Keratinocyte (primary cell): ENCODE data around the gene PCDH15. TPM values are rescaled to one million over a fixed set of nuclear protein-coding genes. Genes with fewer than 3 reads are reported as not detected.

Experiments used
- DNase-seq: peaks from one replicate; pipeline ENCODE4 v3.0.0-alpha.2; 2011; ENCODE audit warnings: low read depth, missing footprints, low spot score
- FAIRE-seq: peaks from 2 replicates; lab custom pipeline; 2011; peaks lifted over from hg19 to GRCh38; lab: Jason Lieb, UNC
- H2AFZ ChIP-seq: 2 replicates; pipeline ENCODE4 v1.6.0; 2012; ENCODE audit warnings: low read length, control low read depth, inconsistent platforms; ENCODE audit not compliant: control insufficient read depth
- H3K27ac ChIP-seq: 2 replicates; pipeline ENCODE4 v1.5.1; 2011; ENCODE audit warnings: low read length; ENCODE audit not compliant: control insufficient read depth, insufficient read depth
- H3K27me3 ChIP-seq: 3 replicates; pipeline ENCODE4 v1.6.0; 2011; ENCODE audit warnings: low read length; ENCODE audit not compliant: control insufficient read depth, insufficient read depth; ENCODE audit errors: extremely low read depth
- H3K36me3 ChIP-seq, 2 experiments: 2 replicates in 1 of 2; 3 replicates in 1 of 2; pipeline ENCODE4 v1.5.1; 2011; ENCODE audit warnings: low read length in 2 of 2, mild to moderate bottlenecking in 1 of 2; ENCODE audit not compliant: control insufficient read depth in 2 of 2, insufficient read depth in 2 of 2; ENCODE audit errors: extremely low read depth in 1 of 2
- H3K4me1 ChIP-seq: 3 replicates; pipeline ENCODE4 v1.5.1; 2011; ENCODE audit warnings: low read length; ENCODE audit not compliant: control insufficient read depth, insufficient read depth; ENCODE audit errors: extremely low read depth
- H3K4me2 ChIP-seq: 3 replicates; pipeline ENCODE4 v1.6.0; 2011; ENCODE audit warnings: low read depth, low read length; ENCODE audit not compliant: control insufficient read depth, insufficient read depth; ENCODE audit errors: extremely low read depth
- H3K4me3 ChIP-seq, 3 experiments: fragments of 200-600 bp in 1 of 3; sonication (generic) in 1 of 3; 2 replicates in 2 of 3; 3 replicates in 1 of 3; pipeline ENCODE4 v1.5.1; 2011 to 2016; ENCODE audit warnings: low read length in 3 of 3, mild to moderate bottlenecking in 3 of 3, control low read depth in 2 of 3, inconsistent platforms in 1 of 3, low read depth in 1 of 3, mixed read lengths in 1 of 3, mixed run types in 1 of 3, moderate library complexity in 1 of 3; ENCODE audit not compliant: control insufficient read depth in 2 of 3, insufficient read depth in 2 of 3; ENCODE audit errors: extremely low read depth in 1 of 3
- H3K79me2 ChIP-seq: 2 replicates; pipeline ENCODE4 v1.6.0; 2012; ENCODE audit warnings: low read length; ENCODE audit not compliant: control insufficient read depth, insufficient read depth
- H3K9ac ChIP-seq: 3 replicates; pipeline ENCODE4 v1.6.0; 2011; ENCODE audit warnings: low read length; ENCODE audit not compliant: control insufficient read depth, insufficient read depth; ENCODE audit errors: extremely low read depth
- H3K9me1 ChIP-seq: 3 replicates; pipeline ENCODE4 v1.6.0; 2011; ENCODE audit warnings: low read length; ENCODE audit not compliant: control insufficient read depth, insufficient read depth; ENCODE audit errors: extremely low read depth
- H3K9me3 ChIP-seq: 2 replicates; pipeline ENCODE4 v1.5.1; 2012; ENCODE audit warnings: low read depth, low read length; ENCODE audit not compliant: control insufficient read depth
- H4K20me1 ChIP-seq: 3 replicates; pipeline ENCODE4 v1.6.0; 2011; ENCODE audit warnings: low read length; ENCODE audit not compliant: control insufficient read depth, insufficient read depth; ENCODE audit errors: extremely low read depth
- EZH2 ChIP-seq: IDR thresholded peaks from one replicate; pipeline ENCODE4 v1.6.1; 2012; ENCODE audit warnings: inconsistent platforms, mild to moderate bottlenecking, low read length, moderate library complexity
- dilution Hi-C: fragments of 300-500 bp; cut with MboI; formaldehyde crosslinking; loops from one replicate; pipeline ENCODE4 v1.7.0; 2020; ENCODE audit warnings: low sequenced_read_pairs; ENCODE audit not compliant: extremely low pct_ligation_motif_present
- polyA plus RNA-seq, 5 experiments: library from polyadenylated mRNA; depleted of rRNA in 3 of 5; stranded (reverse) in 3 of 5; stranded (forward) in 1 of 5; unstranded in 1 of 5; fragments of >200 nt; gene quantifications; 1 replicate in 1 of 5; 2 replicates in 3 of 5; 3 replicates in 1 of 5; pipeline versions ENCODE4 v1.2.1 to v1.2.3, GENCODE V29; 2011 to 2012; ENCODE audit warnings: missing spikeins in 2 of 5, low read depth in 1 of 5, low replicate concordance in 1 of 5
- TF ChIP-seq, protein P1 (sequence below), 3 experiments: IDR thresholded peaks in 1 of 3; conservative IDR thresholded peaks in 1 of 3; optimal IDR thresholded peaks in 1 of 3; 2 replicates in 2 of 3; 3 replicates in 1 of 3; pipeline versions ENCODE3 to v1.5.1; 2011; ENCODE audit warnings: low read length in 3 of 3, mild to moderate bottlenecking in 3 of 3, moderate library complexity in 2 of 3, control low read depth in 1 of 3, inconsistent platforms in 1 of 3; ENCODE audit not compliant: insufficient read depth in 2 of 3; ENCODE audit errors: extremely low read depth in 1 of 3

Gene PCDH15
- polyA plus RNA-seq, 1 donor (not counting 4 experiments of a cell fraction or from before 2014, with no cell fraction given): not detected

DNA sequence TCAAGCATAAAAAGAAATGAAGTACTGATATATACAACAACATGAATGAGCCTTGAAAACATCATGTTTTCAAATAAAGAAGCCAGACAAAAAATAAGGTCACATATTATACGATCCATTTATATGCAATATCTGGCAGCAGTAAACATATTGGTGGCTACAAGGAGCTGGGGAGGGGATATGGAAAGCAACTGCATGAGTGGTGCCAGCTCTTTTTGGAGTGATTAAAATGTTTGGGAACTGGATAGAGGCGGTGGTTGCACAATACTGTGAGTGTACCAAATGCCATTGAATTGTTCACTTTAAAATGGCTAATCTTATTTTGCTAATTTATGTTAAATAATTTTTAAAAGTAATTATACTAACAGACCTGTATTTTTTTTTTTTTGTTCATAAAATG is 481.7 kb downstream of the PCDH15 start:
- H3K9me3 ChIP-seq: no peaks in the 10 kb centered on the region
- H3K79me2 ChIP-seq: no peaks in the 10 kb centered on the region
- H3K4me3 ChIP-seq: no peak overlapping the region
- no peaks in the 10 kb centered on the region for H3K4me1 ChIP-seq
- no peak overlapping the region for H3K4me2 ChIP-seq
- dilution Hi-C loops: no loop called here
- no peak overlapping the region for H2AFZ ChIP-seq
- TF ChIP-seq EZH2: no peak
- TF ChIP-seq, protein P1, sequence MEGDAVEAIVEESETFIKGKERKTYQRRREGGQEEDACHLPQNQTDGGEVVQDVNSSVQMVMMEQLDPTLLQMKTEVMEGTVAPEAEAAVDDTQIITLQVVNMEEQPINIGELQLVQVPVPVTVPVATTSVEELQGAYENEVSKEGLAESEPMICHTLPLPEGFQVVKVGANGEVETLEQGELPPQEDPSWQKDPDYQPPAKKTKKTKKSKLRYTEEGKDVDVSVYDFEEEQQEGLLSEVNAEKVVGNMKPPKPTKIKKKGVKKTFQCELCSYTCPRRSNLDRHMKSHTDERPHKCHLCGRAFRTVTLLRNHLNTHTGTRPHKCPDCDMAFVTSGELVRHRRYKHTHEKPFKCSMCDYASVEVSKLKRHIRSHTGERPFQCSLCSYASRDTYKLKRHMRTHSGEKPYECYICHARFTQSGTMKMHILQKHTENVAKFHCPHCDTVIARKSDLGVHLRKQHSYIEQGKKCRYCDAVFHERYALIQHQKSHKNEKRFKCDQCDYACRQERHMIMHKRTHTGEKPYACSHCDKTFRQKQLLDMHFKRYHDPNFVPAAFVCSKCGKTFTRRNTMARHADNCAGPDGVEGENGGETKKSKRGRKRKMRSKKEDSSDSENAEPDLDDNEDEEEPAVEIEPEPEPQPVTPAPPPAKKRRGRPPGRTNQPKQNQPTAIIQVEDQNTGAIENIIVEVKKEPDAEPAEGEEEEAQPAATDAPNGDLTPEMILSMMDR (optimal IDR thresholded peaks at IDR 0.05 in 1 of 3, IDR thresholded peaks at IDR 0.05 in 1 of 3, conservative IDR thresholded peaks at IDR 0.05 in 1 of 3; ENCODE audit: extremely low read depth in 1 of 3, insufficient read depth in 2 of 3, low read length in 3 of 3): no peak
- H3K36me3 ChIP-seq: no peaks in the 10 kb centered on the region
- DNase-seq (no peak), FAIRE-seq (no peak)
- H3K27ac ChIP-seq: no peak overlapping the region
- no peaks in the 10 kb centered on the region for H4K20me1 ChIP-seq
- no peaks in the 10 kb centered on the region for H3K9me1 ChIP-seq
- no peak overlapping the region for H3K9ac ChIP-seq
- H3K27me3 ChIP-seq: no peaks in the 10 kb centered on the region

DNA sequence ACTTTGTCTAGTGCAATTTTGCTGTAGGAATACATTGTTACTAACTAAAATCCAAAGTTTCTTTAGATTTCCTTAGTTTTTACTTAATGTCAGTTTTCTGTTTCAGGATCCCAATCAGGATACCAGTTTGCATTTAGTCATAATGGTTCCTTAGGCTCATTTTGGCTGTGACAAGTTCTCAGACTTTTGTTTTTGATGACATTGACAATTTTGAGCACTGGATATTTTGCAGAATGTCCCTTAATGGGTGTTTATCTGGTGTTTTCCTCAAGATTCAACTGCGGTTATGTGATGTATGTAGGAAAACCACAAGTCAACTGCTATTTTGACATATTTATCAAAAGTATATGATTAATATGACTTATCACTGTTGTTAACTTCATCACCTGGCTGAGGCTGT is 482.6 kb downstream of the PCDH15 start:
- Histone ChIP-seq H3K36me3 (no peaks in the 10 kb centered on the region), H3K9me3 (no peaks in the 10 kb centered on the region), H3K27me3 (no peaks in the 10 kb centered on the region), H3K79me2 (no peaks in the 10 kb centered on the region), H3K27ac (no peak overlapping the region), H3K4me3 (no peak overlapping the region), H3K4me2 (no peak overlapping the region), H3K9ac (no peak overlapping the region), H3K4me1 (no peaks in the 10 kb centered on the region), H3K9me1 (no peaks in the 10 kb centered on the region), H4K20me1 (no peaks in the 10 kb centered on the region), H2AFZ (no peak overlapping the region)
- no peak for FAIRE-seq
- dilution Hi-C loops: no loop called here
- no peak for TF ChIP-seq EZH2
- TF ChIP-seq, protein P1 (optimal IDR thresholded peaks at IDR 0.05 in 1 of 3, IDR thresholded peaks at IDR 0.05 in 1 of 3, conservative IDR thresholded peaks at IDR 0.05 in 1 of 3; ENCODE audit: extremely low read depth in 1 of 3, insufficient read depth in 2 of 3, low read length in 3 of 3): no peak
- no peak for DNase-seq
